ENCODE measurements around the gene ZNF599.

ZNF599 gene

GRCh38 chr19:34744896-34745690, 27.9 kb downstream of the ZNF599 start:
- DNase-seq (ENCODE audit: low spot score), result no peak

- DNase-seq (ENCODE audit: low spot score), result no peak
Measured at GRCh38 chr19:34734537-34735103, 38.4 kb downstream of the ZNF599 start.

GRCh38 chr19:34733746-34734536, 39.1 kb downstream of the ZNF599 start, which contains the start of gene ZNF181:
Gene ZNF181 (plus strand): TSS chr19:34734243. CDS start chr19:34735038, 795 bp downstream.
- DNase-seq (ENCODE audit: low spot score), result peak; percentile 96

- no peak for DNase-seq (ENCODE audit: low spot score)
Measured at GRCh38 chr19:34733266-34733745, 39.7 kb downstream of the ZNF599 start.

GRCh38 chr19:34732612-34733211, 40.3 kb downstream of the ZNF599 start:
- no peak for DNase-seq (ENCODE audit: low spot score)

GRCh38 chr19:34731964-34732363, 41.1 kb downstream of the ZNF599 start:
- no peak for DNase-seq (ENCODE audit: low spot score)

- DNase-seq (ENCODE audit: low spot score), result no peak
Measured at GRCh38 chr19:34731019-34731829, 41.8 kb downstream of the ZNF599 start.

- DNase-seq (ENCODE audit: low spot score), result no peak
Measured at GRCh38 chr19:34725400-34725799, 47.6 kb downstream of the ZNF599 start.

GRCh38 chr19:34722353-34722752, 50.7 kb downstream of the ZNF599 start:
- no peak for DNase-seq (ENCODE audit: low spot score)

GRCh38 chr19:34715357-34715756, 57.7 kb downstream of the ZNF599 start:
- DNase-seq (ENCODE audit: low spot score), result no peak

- DNase-seq (ENCODE audit: low spot score), result no peak
Measured at GRCh38 chr19:34713262-34713637, 59.8 kb downstream of the ZNF599 start.

GRCh38 chr19:34712395-34713261, 60.4 kb downstream of the ZNF599 start:
- DNase-seq (ENCODE audit: low spot score), result peak; percentile 83

GRCh38 chr19:34711890-34712289, 61.1 kb downstream of the ZNF599 start:
- DNase-seq (ENCODE audit: low spot score), result no peak
